ENCODE data around the gene RBM3. TPM values are rescaled to one million over a fixed set of nuclear protein-coding genes. Genes with fewer than 3 reads are reported as not detected.

RBM3 gene
- total and polyA plus RNA-seq, 10 of the 15 experiments (the other 5 are each of a cell fraction or from before 2014, with no cell fraction given) = 170 to 467 (median 259) TPM

GRCh38 chrX:48575642-48576041 lies 1.4 kb downstream of the RBM3 start:
- intact Hi-C loops (cut with micrococcal nuclease; ENCODE audit: unreplicated experiment) = loop anchor here (2.0 kb wide), 1 partner anchor 101 kb away; no protein-coding TSS in a partner anchor
- Histone ChIP-seq H3K4me1 (ENCODE audit: control insufficient read depth, insufficient read depth, low read length) (peaks cover 7% of the 10 kb centered on the region; the same call in 1 of the 2 replicates), H3K9ac (ENCODE audit: control insufficient read depth, insufficient read depth, low read length) (peak overlapping the region; percentile 94), H3K36me3 (ENCODE audit: control insufficient read depth in 2 of 2, insufficient read depth in 2 of 2, low read length in 1 of 2) (peaks cover 1 to 15% of the 10 kb centered on the region in 2 experiments), H3K79me2 (ENCODE audit: control insufficient read depth, insufficient read depth, low read length) (peaks cover 24% of the 10 kb centered on the region), H3K27ac (ENCODE audit: control insufficient read depth, insufficient read depth) (peak overlapping the region; percentile 98), H3K4me2 (ENCODE audit: control insufficient read depth, insufficient read depth) (peak overlapping the region; percentile 81), H4K20me1 (ENCODE audit: control insufficient read depth, insufficient read depth) (no peaks in the 10 kb centered on the region), H3K4me3 (peak overlapping the region; percentile 75), H3K9me3 (replicated peaks; ENCODE audit: control insufficient read depth, insufficient read depth, low read length) (no peaks in the 10 kb centered on the region; the same call in 2 of the 3 replicates), H3K27me3 (replicated peaks in 1 of 2; ENCODE audit: control insufficient read depth in 2 of 2, insufficient read depth in 2 of 2, low read length in 1 of 2) (no peaks in the 10 kb centered on the region), H2AFZ (ENCODE audit: control insufficient read depth, low read depth, low read length) (no peak overlapping the region)
- ChIA-PET CTCF (interaction anchor here (3.2 kb wide), 1 partner anchor 102 kb away, joined by 19 read pairs; no protein-coding TSS in a partner anchor), RAD21 (ENCODE audit: unreplicated experiment) (interaction anchor here (0.8 to 1.6 kb wide), 2 partner anchors 21 to 101 kb away, joined by 3 to 5 read pairs; partner anchors contain the start of gene WDR13), SMC1A (ENCODE audit: uncharacterized antibody, unreplicated experiment) (interaction anchor here (0.7 kb wide), 1 partner anchor 66 kb away, joined by 3 read pairs; no protein-coding TSS in a partner anchor), POLR2A (interaction anchor here (0.6 to 1.7 kb wide), 2 partner anchors 21 to 1116 kb away, joined by 5 read pairs; partner anchors contain the start of gene WDR13)
- in situ Hi-C loops (cut with MboI) = no loop called here
- TF ChIP-seq ZBTB11 (CRISPR knock-in tag; IDR thresholded peaks at IDR 0.05) (no peak), CBX5 (IDR thresholded peaks at IDR 0.05; ENCODE audit: low read depth) (no peak), POLR2A (IDR thresholded peaks at IDR 0.05; ENCODE audit: low read depth, low read length) (peak; percentile 42)
- BruUV-seq (replicated peaks) = no TSS peak
- no peak for ATAC-seq
- WGBS (ENCODE audit: insufficient coverage, insufficient replicate concordance, low lambda C conversion rate, missing lambda C conversion rate) = 18% methylated on average over 13 of the region's 13 CpGs
- DNase-seq (ENCODE audit: low read depth, low spot score) = no peak
- no peak for FAIRE-seq
